Endothelial cell of umbilical vein (primary cell): ENCODE measurements around the gene SCTR.

Source experiments
- CTCF ChIP-seq, 2 donors: IDR thresholded peaks; 1 replicate in 1 of 2; 2 replicates in 1 of 2; pipeline ENCODE4 v1.5.1; 2011; ENCODE audit warnings: low read length in 2 of 2, mild to moderate bottlenecking in 2 of 2, moderate library complexity in 2 of 2, control low read depth in 1 of 2, inconsistent platforms in 1 of 2, low read depth in 1 of 2; ENCODE audit not compliant: insufficient read depth in 1 of 2; ENCODE audit errors: extremely low read depth in 1 of 2
- FOS ChIP-seq: IDR thresholded peaks from 2 replicates; pipeline ENCODE4 v1.6.1; 2011; ENCODE audit warnings: mild to moderate bottlenecking, low read length, moderate library complexity, borderline replicate concordance; ENCODE audit not compliant: insufficient read depth
- JUN ChIP-seq: IDR thresholded peaks from 2 replicates; pipeline ENCODE4 v1.6.1; 2011; ENCODE audit warnings: borderline replicate concordance, low read depth; ENCODE audit not compliant: insufficient read length, insufficient read depth
- POLR2A ChIP-seq: IDR thresholded peaks from 2 replicates; pipeline ENCODE4 v1.6.1; 2012; ENCODE audit warnings: low read depth, mild to moderate bottlenecking, control low read depth, low read length
- POLR2AphosphoS5 ChIP-seq: IDR thresholded peaks from 2 replicates; pipeline ENCODE4 v1.6.1; 2012; ENCODE audit warnings: low read depth, mild to moderate bottlenecking, control low read depth, low read length, moderate library complexity; ENCODE audit not compliant: insufficient read depth

- TF ChIP-seq POLR2AphosphoS5 (no peak), CTCF (IDR thresholded peaks at IDR 0.05; ENCODE audit: extremely low read depth in 1 of 2, insufficient read depth in 1 of 2, low read depth in 1 of 2, low read length in 2 of 2) (no peak), POLR2A (no peak), JUN (no peak), FOS (no peak)
These were observed 49.7 kb downstream of the SCTR start for GRCh38 chr2:119474371-119475224.
